ENCODE measurements around the gene CCNDBP1.
"Not testable (repeated sequence)": the region's sequence is repeated elsewhere in the genome, so short reads cannot be mapped to it uniquely, and the experiment has no call there.

DNA sequence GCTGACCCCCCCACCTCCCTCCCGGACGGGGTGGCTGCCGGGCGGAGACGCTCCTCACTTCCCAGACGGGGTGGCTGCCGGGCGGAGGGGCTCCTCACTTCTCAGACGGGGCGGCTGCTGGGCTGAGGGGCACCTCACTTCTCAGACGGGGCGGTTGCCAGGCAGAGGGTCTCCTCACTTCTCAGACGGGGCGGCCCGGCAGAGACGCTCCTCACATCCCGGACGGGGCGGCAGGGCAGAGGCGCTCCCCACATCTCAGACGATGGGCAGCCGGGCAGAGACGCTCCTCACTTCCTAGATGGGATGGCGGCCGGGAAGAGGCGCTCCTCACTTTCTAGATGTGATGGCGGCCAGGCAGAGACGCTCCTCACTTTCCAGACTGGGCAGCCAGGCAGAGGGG lies 17.9 kb upstream of the CCNDBP1 start:
- TF ChIP-seq EZH2 (IDR thresholded peaks at IDR 0.05; ENCODE audit: insufficient read depth, poor library complexity, severe bottlenecking); EZH2phosphoT487 (IDR thresholded peaks at IDR 0.05; ENCODE audit: insufficient read depth, low read depth): not testable (repeated sequence)
